HCT116 (cell line): ENCODE results near the gene DYDC2. TPM values are rescaled to one million over a fixed set of nuclear protein-coding genes. Genes with fewer than 3 reads are reported as not detected.

Source experiments
- ATAC-seq: fragments of 200-7000 bp; cut with Tn5 transposase; 2 replicates; pipeline ENCODE4 v1.9.1; 2020; ENCODE audit warnings: mild to moderate bottlenecking, moderate library complexity
- BruUV-seq: library from RNA; stranded (reverse); fragments of 400-500 nt; replicated peaks from 2 replicates; lab custom pipeline; 2021; lab: Mats Ljungman, UMichigan
- CTCF ChIA-PET: fragments of 300-600 bp; sonication (Branson Sonifier 250); formaldehyde crosslinking; loops from one replicate; lab custom pipeline; 2021; ENCODE audit warnings: antibody characterized with exemption; lab: Charles Lee
- POLR2A ChIA-PET: fragments of 300-600, 350-600 bp; sonication (Branson Sonifier 250); formaldehyde crosslinking; loops from one replicate; lab custom pipeline; 2021; ENCODE audit warnings: antibody characterized with exemption; lab: Charles Lee
- RAD21 ChIA-PET, 2 experiments: fragments of 300-600 bp; sonication (Branson Sonifier 250); formaldehyde crosslinking; loops; one replicate each; lab custom pipeline; 2023; ENCODE audit warnings: low total read pairs in 2 of 2; ENCODE audit not compliant: uncharacterized antibody in 2 of 2, unreplicated experiment in 2 of 2, low non-redundant PET in 1 of 2; lab: Charles Lee
- DNase-seq: peaks from one replicate; pipeline ENCODE4 v3.0.0-alpha.2; 2010; ENCODE audit warnings: low read depth, low spot score
- H2AFZ ChIP-seq: fragments of 200-600 bp; shearing (Covaris generic), sonication (generic); 2 replicates; pipeline ENCODE4 v1.6.1; 2017; ENCODE audit warnings: low read depth, mixed run types, mixed read lengths, antibody characterized with exemption, low read length; ENCODE audit not compliant: poor library complexity, severe bottlenecking
- H3K27ac ChIP-seq: 2 replicates; pipeline ENCODE4 v1.5.1; 2012; ENCODE audit warnings: low read depth, low read length
- H3K27me3 ChIP-seq: fragments of 200-600 bp; sonication (generic); 2 replicates; pipeline ENCODE4 v1.6.1; 2016; ENCODE audit warnings: mixed run types, low read length, mixed read lengths; ENCODE audit not compliant: insufficient read depth
- H3K36me3 ChIP-seq, 2 experiments: fragments of 200-500 bp in 1 of 2; fragments of 200-600 bp in 1 of 2; sonication (Bioruptor generic) in 1 of 2; sonication (generic) in 1 of 2; 2 replicates each; pipeline versions ENCODE4 v1.5.1 to v1.6.1; 2014 to 2016; ENCODE audit warnings: low read length in 2 of 2, inconsistent platforms in 1 of 2, mixed read lengths in 1 of 2, mixed run types in 1 of 2; ENCODE audit not compliant: insufficient read depth in 2 of 2, control insufficient read depth in 1 of 2
- H3K4me1 ChIP-seq, 2 experiments: fragments of 200-600 bp in 1 of 2; sonication (generic) in 1 of 2; 2 replicates each; pipeline versions ENCODE4 v1.5.1 to v1.6.1; 2012 to 2017; ENCODE audit warnings: low read length in 2 of 2, inconsistent platforms in 1 of 2, mild to moderate bottlenecking in 1 of 2, mixed read lengths in 1 of 2, mixed run types in 1 of 2, moderate library complexity in 1 of 2; ENCODE audit not compliant: insufficient read depth in 2 of 2, control insufficient read depth in 1 of 2
- H3K4me2 ChIP-seq: fragments of 200-600 bp; sonication (generic); 2 replicates; pipeline ENCODE4 v1.6.1; 2017; ENCODE audit warnings: mixed run types, low read length, mixed read lengths
- H3K4me3 ChIP-seq, 2 experiments: fragments of 200-600 bp in 1 of 2; sonication (generic) in 1 of 2; replicated peaks in 1 of 2; 2 replicates each; pipeline ENCODE4 v1.5.1; 2011 to 2016; ENCODE audit warnings: low read length in 2 of 2, control low read depth in 1 of 2, low read depth in 1 of 2, mild to moderate bottlenecking in 1 of 2, mixed read lengths in 1 of 2, mixed run types in 1 of 2
- H3K79me2 ChIP-seq: fragments of 200-600 bp; sonication (generic); 2 replicates; pipeline ENCODE4 v1.6.1; 2017; ENCODE audit warnings: mild to moderate bottlenecking, mixed run types, low read length, moderate library complexity, mixed read lengths; ENCODE audit not compliant: insufficient read depth
- H3K9ac ChIP-seq: fragments of 200-600 bp; sonication (generic); 2 replicates; pipeline ENCODE4 v1.6.1; 2016; ENCODE audit warnings: low read length, mixed read lengths
- H3K9me2 ChIP-seq: fragments of 200-600 bp; sonication (generic), shearing (Covaris generic); 2 replicates; pipeline ENCODE4 v1.6.1; 2017; ENCODE audit warnings: mixed run types, mild to moderate bottlenecking, moderate library complexity; ENCODE audit not compliant: insufficient read depth
- H3K9me3 ChIP-seq, 2 experiments: fragments of 200-500 bp in 1 of 2; fragments of 200-600 bp in 1 of 2; sonication (Bioruptor generic) in 1 of 2; sonication (generic) in 1 of 2; 2 replicates each; pipeline ENCODE4 v1.6.1; 2014 to 2017; ENCODE audit warnings: low read length in 2 of 2, mixed read lengths in 2 of 2, inconsistent platforms in 1 of 2, low read depth in 1 of 2, mild to moderate bottlenecking in 1 of 2, mixed run types in 1 of 2, moderate library complexity in 1 of 2; ENCODE audit not compliant: control insufficient read depth in 1 of 2, insufficient read depth in 1 of 2
- H4K20me1 ChIP-seq: fragments of 200-600 bp; sonication (generic), shearing (Covaris generic); 2 replicates; pipeline ENCODE4 v1.6.1; 2017; ENCODE audit warnings: mixed run types, mild to moderate bottlenecking, moderate library complexity; ENCODE audit not compliant: insufficient read depth
- CBX3 ChIP-seq: IDR thresholded peaks from 2 replicates; pipeline ENCODE4 v1.6.1; 2012; ENCODE audit warnings: low read depth
- EZH2 ChIP-seq: fragments of 200-600 bp; sonication (generic); IDR thresholded peaks from 2 replicates; pipeline ENCODE4 v1.6.1; 2017; ENCODE audit warnings: antibody characterized with exemption, mixed run types
- FOSL1 ChIP-seq: IDR thresholded peaks from 2 replicates; pipeline ENCODE4 v1.6.1; 2012; ENCODE audit warnings: low read depth
- JUND ChIP-seq: IDR thresholded peaks from 2 replicates; pipeline ENCODE4 v1.6.1; 2012
- RAD21 ChIP-seq: IDR thresholded peaks from 2 replicates; pipeline ENCODE4 v1.6.1; 2012; ENCODE audit warnings: low read depth, mild to moderate bottlenecking
- SIN3A ChIP-seq: IDR thresholded peaks from 2 replicates; pipeline ENCODE4 v1.6.1; 2012; ENCODE audit warnings: low read depth
- SP1 ChIP-seq: IDR thresholded peaks from 2 replicates; pipeline ENCODE4 v1.6.1; 2012; ENCODE audit warnings: low read depth
- SRF ChIP-seq: IDR thresholded peaks from 2 replicates; pipeline ENCODE4 v1.6.1; 2012; ENCODE audit warnings: low read depth
- TCF7L2 ChIP-seq: IDR thresholded peaks from 2 replicates; pipeline ENCODE4 v1.7.0; 2011; ENCODE audit warnings: borderline replicate concordance, inconsistent platforms; ENCODE audit not compliant: insufficient read depth, insufficient read length; ENCODE audit errors: extremely low read depth
- YY1 ChIP-seq: IDR thresholded peaks from 2 replicates; pipeline ENCODE4 v1.6.1; 2011; ENCODE audit warnings: low read length, low read depth, moderate library complexity, mild to moderate bottlenecking; ENCODE audit not compliant: insufficient replicate concordance; ENCODE audit errors: extremely low read depth
- ZBTB33 ChIP-seq: IDR thresholded peaks from 2 replicates; pipeline ENCODE4 v1.6.1; 2011; ENCODE audit warnings: mild to moderate bottlenecking, low read length, moderate library complexity; ENCODE audit not compliant: insufficient replicate concordance; ENCODE audit errors: extremely low read depth
- ZFX ChIP-seq: fragments of 450-650 bp; IDR thresholded peaks from 2 replicates; pipeline ENCODE4 v1.6.1; 2017
- intact Hi-C: fragments of 100-400 bp; cut with micrococcal nuclease; formaldehyde crosslinking; loops from 2 replicates; pipeline ENCODE4 v1.10.0; 2022
- total RNA-seq: library from RNA; stranded (reverse); gene quantifications from one replicate; pipeline ENCODE4 v1.2.1, GENCODE V29; 2021; ENCODE audit not compliant: unreplicated experiment

The DYDC2 gene
- total RNA-seq, 1 experiment from 2014 or later: not detected

DNA sequence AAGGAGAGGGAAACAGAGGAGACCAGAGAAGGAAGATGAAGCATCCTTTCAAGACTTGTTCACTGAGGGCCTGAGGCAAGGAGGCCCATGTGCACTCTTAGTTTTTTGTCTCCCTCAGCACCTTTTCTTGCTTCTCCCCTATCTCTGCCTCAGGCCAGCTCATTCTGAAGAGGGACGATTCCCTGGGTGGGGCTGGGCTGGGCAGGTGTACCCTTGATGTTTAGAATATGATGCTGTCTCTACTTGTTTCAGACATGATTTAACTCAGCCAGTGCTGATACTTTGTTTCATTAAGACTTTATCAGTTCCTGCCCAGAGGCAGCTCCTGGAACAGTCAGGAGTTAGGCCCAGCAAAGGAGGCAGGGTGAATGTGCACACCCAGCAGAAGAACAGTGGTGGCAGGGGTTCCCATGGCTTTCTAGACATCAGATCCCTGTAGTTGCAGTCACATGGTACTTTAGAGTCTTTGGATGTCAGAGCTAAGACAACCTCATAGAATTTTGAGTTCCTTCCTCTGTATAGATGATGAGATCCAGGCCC, 55.2 kb downstream of the DYDC2 start:
- no peak overlapping the region for H3K9ac ChIP-seq
- POLR2A ChIA-PET: no interaction called here
- CTCF ChIA-PET: interaction anchor here (1.3 kb wide), 1 partner anchor 94 kb away, joined by 3 read pairs; no protein-coding TSS in a partner anchor
- H3K27ac ChIP-seq: no peak overlapping the region
- no peak for ATAC-seq
- H4K20me1 ChIP-seq: no peaks in the 10 kb centered on the region
- H2AFZ ChIP-seq: no peak overlapping the region
- RAD21 ChIA-PET: no interaction called here
- H3K4me3 ChIP-seq: no peak overlapping the region
- no peaks in the 10 kb centered on the region for H3K79me2 ChIP-seq
- no peak overlapping the region for H3K4me2 ChIP-seq
- no peaks in the 10 kb centered on the region for H3K36me3 ChIP-seq
- DNase-seq: no peak
- H3K27me3 ChIP-seq: no peaks in the 10 kb centered on the region
- no TSS peak for BruUV-seq
- intact Hi-C loops: no loop called here
- H3K9me2 ChIP-seq: no peaks in the 10 kb centered on the region
- no peak for TF ChIP-seq SRF
- no peak for TF ChIP-seq TCF7L2
- TF ChIP-seq FOSL1: no peak
- no peaks in the 10 kb centered on the region for H3K9me3 ChIP-seq
- H3K4me1 ChIP-seq: peaks cover 3 to 11% of the 10 kb centered on the region in 2 experiments; a peak in 3 of 4 replicates

GRCh38 chr10:80412486-80412885, 55.9 kb downstream of the DYDC2 start:
- BruUV-seq: no TSS peak
- ChIA-PET RAD21 (no interaction called here), CTCF (no interaction called here)
- Histone ChIP-seq H4K20me1 (no peaks in the 10 kb centered on the region), H3K9ac (no peak overlapping the region), H3K9me2 (no peaks in the 10 kb centered on the region), H3K4me2 (no peak overlapping the region), H3K79me2 (no peaks in the 10 kb centered on the region), H3K36me3 (no peaks in the 10 kb centered on the region), H3K4me1 (peaks cover 0 to 7% of the 10 kb centered on the region in 2 experiments; a peak in 1 of 4 replicates), H3K27ac (no peak overlapping the region), H3K9me3 (no peaks in the 10 kb centered on the region)
- ATAC-seq (no peak), DNase-seq (no peak)
- no peak for TF ChIP-seq SIN3A
- TF ChIP-seq SRF: no peak
- TF ChIP-seq SP1: no peak
- TF ChIP-seq JUND: no peak
- TF ChIP-seq CBX3: no peak
- TF ChIP-seq FOSL1: no peak
- no peak for TF ChIP-seq ZFX
- TF ChIP-seq RAD21: no peak
- TF ChIP-seq YY1: no peak
- TF ChIP-seq EZH2: no peak
- no peak for TF ChIP-seq TCF7L2
- TF ChIP-seq ZBTB33: no peak
- TF ChIP-seq, all 23 proteins: peak for 0
- Histone ChIP-seq H3K4me3 (no peak overlapping the region), H2AFZ (no peak overlapping the region), H3K27me3 (no peaks in the 10 kb centered on the region)
- intact Hi-C loops: no loop called here
- POLR2A ChIA-PET: no interaction called here
